IMR-90 (cell line): Measurements from ENCODE around the gene SMIM7. TPM values are rescaled to one million over a fixed set of nuclear protein-coding genes. Genes with fewer than 3 reads are reported as not detected.

Experiments
- ATAC-seq: fragments of 200-7000 bp; cut with Tn5 transposase; 2 replicates; pipeline ENCODE4 v1.9.1; 2020; ENCODE audit warnings: low read depth, mild to moderate bottlenecking, moderate library complexity
- BruUV-seq: library from RNA; stranded (reverse); fragments of 400-500 nt; replicated peaks from 2 replicates; lab custom pipeline; 2021; lab: Mats Ljungman, UMichigan
- CTCF ChIA-PET: fragments of 300-600 bp; formaldehyde crosslinking; extraction: SDS; loops from one replicate; lab custom pipeline; 2021; ENCODE audit warnings: antibody characterized with exemption; lab: Yijun Ruan, JAX
- POLR2A ChIA-PET: fragments of 300-600 bp; sonication (Branson Sonifier 250); formaldehyde crosslinking; loops from one replicate; lab custom pipeline; 2022; ENCODE audit warnings: antibody characterized with exemption; ENCODE audit not compliant: unreplicated experiment; lab: Charles Lee
- DNase-seq: peaks from one replicate; pipeline ENCODE4 v3.0.0; 2013
- H2AFZ ChIP-seq: replicated peaks from 2 replicates; pipeline ENCODE3; 2013; ENCODE audit warnings: low read length, mild to moderate bottlenecking; ENCODE audit not compliant: poor library complexity
- H2AK5ac ChIP-seq: 2 replicates; pipeline ENCODE4 v1.6.1; 2013; ENCODE audit warnings: low read depth, low read length, inconsistent platforms
- H2AK9ac ChIP-seq: replicated peaks from 2 replicates; pipeline ENCODE3; 2013; ENCODE audit warnings: mild to moderate bottlenecking, low read depth, low read length, moderate library complexity; ENCODE audit not compliant: poor library complexity
- H2BK120ac ChIP-seq: 2 replicates; pipeline ENCODE4 v1.6.1; 2013; ENCODE audit warnings: low read depth, low read length, inconsistent platforms
- H2BK15ac ChIP-seq: 3 replicates; pipeline ENCODE4 v1.6.1; 2013; ENCODE audit warnings: low read depth, low read length, inconsistent platforms
- H2BK20ac ChIP-seq: 2 replicates; pipeline ENCODE4 v1.6.1; 2013; ENCODE audit warnings: low read depth, mild to moderate bottlenecking, inconsistent platforms, low read length, moderate library complexity
- H2BK5ac ChIP-seq: 2 replicates; pipeline ENCODE4 v1.6.1; 2013; ENCODE audit warnings: mild to moderate bottlenecking, low read depth, low read length, inconsistent platforms; ENCODE audit not compliant: poor library complexity, severe bottlenecking
- H3K14ac ChIP-seq: replicated peaks from 2 replicates; pipeline ENCODE4 v1.6.1; 2013; ENCODE audit warnings: low read depth, low read length, inconsistent platforms
- H3K18ac ChIP-seq: 2 replicates; pipeline ENCODE4 v1.6.1; 2013; ENCODE audit warnings: low read depth, low read length, control low read depth
- H3K23ac ChIP-seq: 2 replicates; pipeline ENCODE4 v1.6.1; 2013; ENCODE audit warnings: low read depth, low read length, inconsistent platforms
- H3K27ac ChIP-seq: 2 replicates; pipeline ENCODE4 v1.5.1; 2013; ENCODE audit warnings: mild to moderate bottlenecking, control low read depth, low read length; ENCODE audit not compliant: insufficient read depth
- H3K27me3 ChIP-seq: 2 replicates; pipeline ENCODE4 v1.6.1; 2013; ENCODE audit warnings: low read length; ENCODE audit not compliant: control insufficient read depth, insufficient read depth
- H3K36me3 ChIP-seq: 2 replicates; pipeline ENCODE4 v1.6.1; 2013; ENCODE audit warnings: low read length, mixed read lengths; ENCODE audit not compliant: control insufficient read depth, insufficient read depth
- H3K4ac ChIP-seq: 2 replicates; pipeline ENCODE4 v1.6.1; 2013; ENCODE audit warnings: low read depth, low read length, inconsistent platforms
- H3K4me1 ChIP-seq: 2 replicates; pipeline ENCODE4 v1.6.1; 2013; ENCODE audit warnings: low read length, mixed read lengths; ENCODE audit not compliant: control insufficient read depth, insufficient read depth
- H3K4me2 ChIP-seq: 2 replicates; pipeline ENCODE4 v1.6.1; 2013; ENCODE audit warnings: low read depth, mild to moderate bottlenecking, control low read depth, low read length, moderate library complexity
- H3K4me3 ChIP-seq: 2 replicates; pipeline ENCODE4 v1.5.1; 2013; ENCODE audit warnings: low read depth, mild to moderate bottlenecking, control low read depth, low read length, moderate library complexity; ENCODE audit not compliant: insufficient read depth
- H3K56ac ChIP-seq: 2 replicates; pipeline ENCODE4 v1.6.1; 2013; ENCODE audit warnings: low read length, inconsistent platforms; ENCODE audit not compliant: insufficient read depth; ENCODE audit errors: extremely low read depth
- H3K79me1 ChIP-seq, 2 experiments: 2 replicates each; pipeline ENCODE4 v1.6.1; 2013; ENCODE audit warnings: low read length in 2 of 2, inconsistent platforms in 1 of 2, low read depth in 1 of 2
- H3K9ac ChIP-seq: 2 replicates; pipeline ENCODE4 v1.6.1; 2013; ENCODE audit warnings: low read depth, low read length, control low read depth
- H3K9me1 ChIP-seq: 2 replicates; pipeline ENCODE4 v1.6.1; 2013; ENCODE audit warnings: low read length, inconsistent platforms; ENCODE audit not compliant: insufficient read depth
- H3K9me3 ChIP-seq: 2 replicates; pipeline ENCODE4 v1.6.1; 2013; ENCODE audit warnings: low read length; ENCODE audit not compliant: control insufficient read depth, insufficient read depth
- H4K20me1 ChIP-seq: 2 replicates; pipeline ENCODE4 v1.6.1; 2013; ENCODE audit warnings: low read length, inconsistent platforms; ENCODE audit not compliant: insufficient read depth
- H4K5ac ChIP-seq: 2 replicates; pipeline ENCODE4 v1.6.1; 2013; ENCODE audit warnings: mild to moderate bottlenecking, low read depth, low read length, control low read depth
- H4K8ac ChIP-seq, 2 experiments: 2 replicates each; pipeline ENCODE4 v1.6.1; 2013; ENCODE audit warnings: low read depth in 2 of 2, low read length in 2 of 2, control low read depth in 1 of 2, inconsistent platforms in 1 of 2
- H4K91ac ChIP-seq: 2 replicates; pipeline ENCODE4 v1.6.1; 2013; ENCODE audit warnings: low read depth, low read length, inconsistent platforms; ENCODE audit not compliant: insufficient read depth
- BHLHE40 ChIP-seq: fragments of 150-350 bp; IDR thresholded peaks from 2 replicates; pipeline ENCODE4 v1.6.1; 2016; ENCODE audit warnings: mild to moderate bottlenecking, low read depth, low read length
- CEBPB ChIP-seq: IDR thresholded peaks from 2 replicates; pipeline ENCODE4 v1.6.1; 2012; ENCODE audit warnings: low read depth, low read length, improper control_type of control experiment
- CHD1 ChIP-seq: IDR thresholded peaks from 2 replicates; pipeline ENCODE4 v1.6.1; 2012; ENCODE audit warnings: low read depth, low read length, improper control_type of control experiment
- ELK1 ChIP-seq: fragments of 150-350 bp; IDR thresholded peaks from 2 replicates; pipeline ENCODE4 v1.6.1; 2016; ENCODE audit warnings: low read depth, mild to moderate bottlenecking, low read length, moderate library complexity, borderline replicate concordance
- FOS ChIP-seq: fragments of 150-350 bp; IDR thresholded peaks from 2 replicates; pipeline ENCODE4 v1.6.1; 2016; ENCODE audit warnings: low read depth, low read length
- MAFK ChIP-seq: IDR thresholded peaks from 2 replicates; pipeline ENCODE4 v1.6.1; 2012; ENCODE audit warnings: low read depth, low read length, improper control_type of control experiment
- MAZ ChIP-seq: IDR thresholded peaks from 2 replicates; pipeline ENCODE4 v1.6.1; 2012; ENCODE audit warnings: low read depth, mild to moderate bottlenecking, low read length, improper control_type of control experiment, moderate library complexity, borderline replicate concordance
- MXI1 ChIP-seq: IDR thresholded peaks from 2 replicates; pipeline ENCODE4 v1.6.1; 2012; ENCODE audit warnings: low read depth, mild to moderate bottlenecking, low read length, moderate library complexity, borderline replicate concordance
- NFE2L2 ChIP-seq: fragments of 150-350 bp; IDR thresholded peaks from 2 replicates; pipeline ENCODE4 v1.6.1; 2016; ENCODE audit warnings: low read depth, mild to moderate bottlenecking, low read length
- POLR2A ChIP-seq: IDR thresholded peaks from 2 replicates; pipeline ENCODE4 v1.6.1; 2012; ENCODE audit warnings: mild to moderate bottlenecking, low read depth, low read length
- RAD21 ChIP-seq: IDR thresholded peaks from 2 replicates; pipeline ENCODE4 v1.6.1; 2012; ENCODE audit warnings: low read length, improper control_type of control experiment
- RCOR1 ChIP-seq: IDR thresholded peaks from 2 replicates; pipeline ENCODE4 v1.6.1; 2012; ENCODE audit warnings: mild to moderate bottlenecking, low read length, improper control_type of control experiment; ENCODE audit not compliant: insufficient replicate concordance
- RFX5 ChIP-seq: IDR thresholded peaks from 2 replicates; pipeline ENCODE4 v1.8.0; 2012; ENCODE audit warnings: low read depth, mild to moderate bottlenecking, low read length, moderate library complexity
- SMC3 ChIP-seq: fragments of 150-350 bp; IDR thresholded peaks from 2 replicates; pipeline ENCODE4 v1.6.1; 2016; ENCODE audit warnings: low read depth, mild to moderate bottlenecking, antibody characterized with exemption, low read length, moderate library complexity
- USF2 ChIP-seq: fragments of 150-350 bp; IDR thresholded peaks from 2 replicates; pipeline ENCODE4 v1.6.1; 2017; ENCODE audit warnings: mild to moderate bottlenecking, antibody characterized with exemption, low read length, low read depth
- WGBS, 2 experiments: methylation state at CpG; one replicate each; pipeline versions ENCODE4 v1.1.5 to v1.1.7; 2013; ENCODE audit warnings: missing lambda C conversion rate in 2 of 2; ENCODE audit not compliant: insufficient read length in 1 of 2; ENCODE audit errors: extremely low coverage in 2 of 2; 5-methylcytosine and 5-hydroxymethylcytosine counted together
- dilution Hi-C: fragments of 300-500 bp; cut with HindIII; formaldehyde crosslinking; loops from one replicate; pipeline ENCODE4 v1.14.3; 2018; ENCODE audit warnings: low sequenced_read_pairs; ENCODE audit not compliant: unreplicated experiment
- in situ Hi-C: fragments of 300-500 bp; cut with MboI; formaldehyde crosslinking; loops from 3 replicates; pipeline ENCODE4 v1.14.3; 2019; ENCODE audit warnings: low sequenced_read_pairs, inconsistent platforms, mixed read lengths
- intact Hi-C: fragments of 100-400 bp; cut with micrococcal nuclease; formaldehyde crosslinking; loops from 2 replicates; pipeline ENCODE4 v1.10.0; 2022
- polyA plus RNA-seq, 3 experiments: library from polyadenylated mRNA; depleted of rRNA; stranded (reverse); fragments of >200 nt; gene quantifications; 2 replicates each; pipeline ENCODE4 v1.2.3, GENCODE V29; 2012; ENCODE audit warnings: low replicate concordance in 1 of 3
- total RNA-seq: library from RNA; depleted of rRNA; stranded (reverse); fragments of >200 nt; gene quantifications from 2 replicates; pipeline ENCODE4 v1.2.3, GENCODE V29; 2012
- TF ChIP-seq, protein P1 (sequence below): conservative IDR thresholded peaks from 2 replicates; pipeline ENCODE4 v1.5.1; 2012; ENCODE audit warnings: mild to moderate bottlenecking, low read depth, low read length, improper control_type of control experiment

The SMIM7 gene
- total and polyA plus RNA-seq, 2 of the 4 experiments (the other 2 are of a cell fraction): 55.7 to 64.8 TPM

DNA sequence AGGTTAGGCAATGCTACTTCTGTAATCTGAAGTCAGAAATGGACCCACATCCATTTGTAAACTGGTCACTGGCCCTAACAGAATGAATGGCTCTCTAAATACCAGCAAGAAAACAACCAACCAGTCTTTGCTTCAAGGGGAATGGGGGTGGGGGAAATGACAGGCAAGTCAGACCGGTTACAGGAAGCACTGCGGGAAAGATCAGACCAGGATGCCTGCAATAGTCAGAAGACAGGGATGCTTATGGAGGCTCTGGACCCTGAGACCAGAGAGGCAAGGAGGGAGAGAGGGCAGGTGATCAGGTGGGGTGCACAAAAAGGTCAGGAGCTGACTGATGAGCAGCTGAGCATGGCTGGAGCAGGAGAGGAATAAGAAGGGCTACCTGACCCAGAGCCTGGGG lies 45.0 kb downstream of the SMIM7 start:
- no peak overlapping the region for H3K9ac ChIP-seq
- H3K27ac ChIP-seq: no peak overlapping the region
- no peak overlapping the region for H2AK9ac ChIP-seq
- H3K27me3 ChIP-seq: no peaks in the 10 kb centered on the region
- POLR2A ChIA-PET: no interaction called here
- H3K4me1 ChIP-seq: peaks cover 6% of the 10 kb centered on the region; the same call in 1 of the 2 replicates
- H2AK5ac ChIP-seq: no peak overlapping the region
- H3K4ac ChIP-seq: no peak overlapping the region
- 80% methylated on average over 1 of the region's 2 CpGs; no CpG with 5 or more reads in 1 of the 2 experiments for WGBS, 2 experiments
- H4K5ac ChIP-seq: no peak overlapping the region
- BruUV-seq: no TSS peak
- dilution Hi-C loops (no loop called here), in situ Hi-C loops (no loop called here), intact Hi-C loops (no loop called here)
- no peak overlapping the region for H3K4me3 ChIP-seq
- no peak overlapping the region for H4K91ac ChIP-seq
- H3K14ac ChIP-seq: no peak overlapping the region
- H3K9me1 ChIP-seq: peaks cover 63% of the 10 kb centered on the region
- no peak overlapping the region for H4K8ac ChIP-seq
- H2BK5ac ChIP-seq: no peak overlapping the region
- no peaks in the 10 kb centered on the region for H3K9me3 ChIP-seq
- no peak overlapping the region for H3K18ac ChIP-seq
- no peak overlapping the region for H2AFZ ChIP-seq
- peaks cover 36 to 94% of the 10 kb centered on the region in 2 experiments for H3K79me1 ChIP-seq
- no peak overlapping the region for H2BK15ac ChIP-seq
- no peak overlapping the region for H3K56ac ChIP-seq
- TF ChIP-seq RAD21: no peak
- no peak for TF ChIP-seq MAFK
- TF ChIP-seq FOS: no peak
- no peak for TF ChIP-seq RFX5
- TF ChIP-seq MXI1: no peak
- TF ChIP-seq USF2: no peak
- TF ChIP-seq BHLHE40: no peak
- TF ChIP-seq RCOR1: no peak
- TF ChIP-seq, protein P1, sequence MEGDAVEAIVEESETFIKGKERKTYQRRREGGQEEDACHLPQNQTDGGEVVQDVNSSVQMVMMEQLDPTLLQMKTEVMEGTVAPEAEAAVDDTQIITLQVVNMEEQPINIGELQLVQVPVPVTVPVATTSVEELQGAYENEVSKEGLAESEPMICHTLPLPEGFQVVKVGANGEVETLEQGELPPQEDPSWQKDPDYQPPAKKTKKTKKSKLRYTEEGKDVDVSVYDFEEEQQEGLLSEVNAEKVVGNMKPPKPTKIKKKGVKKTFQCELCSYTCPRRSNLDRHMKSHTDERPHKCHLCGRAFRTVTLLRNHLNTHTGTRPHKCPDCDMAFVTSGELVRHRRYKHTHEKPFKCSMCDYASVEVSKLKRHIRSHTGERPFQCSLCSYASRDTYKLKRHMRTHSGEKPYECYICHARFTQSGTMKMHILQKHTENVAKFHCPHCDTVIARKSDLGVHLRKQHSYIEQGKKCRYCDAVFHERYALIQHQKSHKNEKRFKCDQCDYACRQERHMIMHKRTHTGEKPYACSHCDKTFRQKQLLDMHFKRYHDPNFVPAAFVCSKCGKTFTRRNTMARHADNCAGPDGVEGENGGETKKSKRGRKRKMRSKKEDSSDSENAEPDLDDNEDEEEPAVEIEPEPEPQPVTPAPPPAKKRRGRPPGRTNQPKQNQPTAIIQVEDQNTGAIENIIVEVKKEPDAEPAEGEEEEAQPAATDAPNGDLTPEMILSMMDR: no peak
- TF ChIP-seq CEBPB: no peak
- no peak for TF ChIP-seq MAZ
- no peak for TF ChIP-seq NFE2L2
- no peak for TF ChIP-seq CHD1
- TF ChIP-seq SMC3: no peak
- TF ChIP-seq ELK1: no peak
- TF ChIP-seq POLR2A: no peak
- H2BK20ac ChIP-seq: no peak overlapping the region
- H3K36me3 ChIP-seq: no peaks in the 10 kb centered on the region
- CTCF ChIA-PET: no interaction called here
- DNase-seq (no peak), ATAC-seq (no peak; the same call in 1 of the 2 replicates)
- peaks cover 94% of the 10 kb centered on the region for H4K20me1 ChIP-seq
- H3K23ac ChIP-seq: no peak overlapping the region
- no peak overlapping the region for H3K4me2 ChIP-seq
- H2BK120ac ChIP-seq: no peak overlapping the region
